22Rv1 (cell line): ENCODE data around the gene PYHIN1.

ENCODE experiments used
- CTCF ChIP-seq: fragments of 450-650 bp; IDR thresholded peaks from 2 replicates; pipeline ENCODE4 v1.5.1; 2017; ENCODE audit warnings: mild to moderate bottlenecking
- ZFX ChIP-seq: fragments of 450-650 bp; IDR thresholded peaks from 2 replicates; pipeline ENCODE4 v1.6.1; 2017; ENCODE audit warnings: antibody characterized with exemption, borderline replicate concordance

- TF ChIP-seq CTCF (no peak), ZFX (no peak)
These were observed 80.4 kb downstream of the PYHIN1 start for GRCh38 chr1:159011751-159012150.
